CD4-positive, alpha-beta T cell treated with Interleukin-6 at 100 ng/mL for 8 hours (primary cell): ENCODE results near the gene CCDC33.
A peak's percentile ranks its signal among the peaks of the same experiment; 100 is the strongest.

Experiments
- DNase-seq: peaks from one replicate; pipeline ENCODE4 v3.0.0-alpha.2; 2020; ENCODE audit warnings: mixed read lengths, low spot score

Gene CCDC33

GRCh38 chr15:74382004-74382816 lies 146.1 kb downstream of the CCDC33 start:
- DNase-seq, result peak; percentile 74

- DNase-seq, result no peak
Observed at GRCh38 chr15:74383286-74383685, 147.2 kb downstream of the CCDC33 start.

GRCh38 chr15:74383695-74384565 lies 147.8 kb downstream of the CCDC33 start:
- peak; percentile 32 for DNase-seq

- DNase-seq, result no peak
Observed at GRCh38 chr15:74384566-74384880, 148.4 kb downstream of the CCDC33 start.

GRCh38 chr15:74384881-74385643 lies 148.9 kb downstream of the CCDC33 start:
- peak; percentile 36 for DNase-seq

GRCh38 chr15:74385733-74386132 lies 149.6 kb downstream of the CCDC33 start:
- no peak for DNase-seq
